GM12872 (cell line): ENCODE results near the gene DCAF8L1.

ENCODE experiments used
- CTCF ChIP-seq: IDR thresholded peaks from 3 replicates; pipeline ENCODE4 v1.5.1; 2011; ENCODE audit warnings: low read depth, mild to moderate bottlenecking, low read length, moderate library complexity; ENCODE audit not compliant: insufficient read depth

The DCAF8L1 gene

GRCh38 chrX:27981349-27981748 lies at the start of gene DCAF8L1:
TSS of gene DCAF8L1 (minus strand) at chrX:27981449. CDS start at chrX:27981334, 115 bp downstream.
- TF ChIP-seq CTCF = no peak

GRCh38 chrX:28022371-28022770 lies 41.1 kb upstream of the DCAF8L1 start:
- TF ChIP-seq CTCF = no peak

GRCh38 chrX:28016823-28017222 lies 35.6 kb upstream of the DCAF8L1 start:
- TF ChIP-seq CTCF = no peak

- no peak for TF ChIP-seq CTCF
These were observed 34.7 kb upstream of the DCAF8L1 start for GRCh38 chrX:28015993-28016392.

- TF ChIP-seq CTCF = no peak
These were observed 29.6 kb upstream of the DCAF8L1 start for GRCh38 chrX:28010875-28011274.

GRCh38 chrX:27998666-27999065 lies 17.4 kb upstream of the DCAF8L1 start:
- TF ChIP-seq CTCF = no peak

- no peak for TF ChIP-seq CTCF
These were observed 16.4 kb upstream of the DCAF8L1 start for GRCh38 chrX:27997622-27998021.

GRCh38 chrX:27996132-27996531 lies 14.9 kb upstream of the DCAF8L1 start:
- TF ChIP-seq CTCF = no peak
